GM12878 (cell line): ENCODE measurements around the gene ANKRD1. TPM values are rescaled to one million over a fixed set of nuclear protein-coding genes. Genes with fewer than 3 reads are reported as not detected.

Experiments
- ATAC-seq: fragments of 200-7000 bp; cut with Tn5 transposase; 3 replicates; pipeline ENCODE4 v1.9.1; 2020; ENCODE audit warnings: mild to moderate bottlenecking, moderate library complexity
- BruUV-seq: library from RNA; stranded (reverse); fragments of 400-500 nt; replicated peaks from 2 replicates; lab custom pipeline; 2021; lab: Mats Ljungman, UMichigan
- CTCF ChIA-PET: fragments of 300-600 bp; sonication (Branson Sonifier 250); formaldehyde crosslinking; extraction: SDS; loops from one replicate; lab custom pipeline; 2021; ENCODE audit warnings: inconsistent platforms; lab: Yijun Ruan, JAX
- POLR2A ChIA-PET: fragments of 350-600 bp; formaldehyde crosslinking; extraction: SDS; loops from one replicate; lab custom pipeline; 2021; ENCODE audit warnings: inconsistent platforms; lab: Charles Lee
- RAD21 ChIA-PET: fragments of 300-600 bp; sonication (Branson Sonifier 250); formaldehyde crosslinking; loops from one replicate; lab custom pipeline; 2023; ENCODE audit warnings: antibody characterized with exemption; ENCODE audit not compliant: unreplicated experiment; lab: Charles Lee
- SMC1A ChIA-PET: fragments of 300-600 bp; sonication (Branson Sonifier 250); formaldehyde crosslinking; loops from one replicate; lab custom pipeline; 2023; ENCODE audit not compliant: unreplicated experiment, uncharacterized antibody; lab: Charles Lee
- DNase-seq: peaks from one replicate; pipeline ENCODE4 v3.0.0-alpha.2; 2011; ENCODE audit warnings: low read depth, low spot score
- FAIRE-seq: peaks from 3 replicates; lab custom pipeline; 2011; peaks lifted over from hg19 to GRCh38; lab: Jason Lieb, UNC
- H2AFZ ChIP-seq: 2 replicates; pipeline ENCODE4 v1.6.0; 2011; ENCODE audit warnings: low read depth, low read length, control low read depth; ENCODE audit not compliant: control insufficient read depth
- H3K27ac ChIP-seq: 2 replicates; pipeline ENCODE4 v1.5.1; 2011; ENCODE audit warnings: control low read depth; ENCODE audit not compliant: control insufficient read depth, insufficient read depth
- H3K27me3 ChIP-seq, 2 experiments: replicated peaks in 1 of 2; 2 replicates each; pipeline versions ENCODE4 v1.6.0 to v1.6.1; 2011; ENCODE audit warnings: low read length in 1 of 2; ENCODE audit not compliant: control insufficient read depth in 2 of 2, insufficient read depth in 2 of 2
- H3K36me3 ChIP-seq, 2 experiments: 2 replicates each; pipeline ENCODE4 v1.5.1; 2011; ENCODE audit warnings: low read length in 1 of 2; ENCODE audit not compliant: control insufficient read depth in 2 of 2, insufficient read depth in 2 of 2
- H3K4me1 ChIP-seq: 2 replicates; pipeline ENCODE4 v1.6.1; 2011; ENCODE audit warnings: mild to moderate bottlenecking, low read length, moderate library complexity, mixed read lengths; ENCODE audit not compliant: control insufficient read depth, insufficient read depth
- H3K4me2 ChIP-seq: 2 replicates; pipeline ENCODE4 v1.6.0; 2011; ENCODE audit warnings: control low read depth; ENCODE audit not compliant: control insufficient read depth, insufficient read depth
- H3K4me3 ChIP-seq: fragments of 200-600 bp; sonication (generic); 2 replicates; pipeline ENCODE4 v1.5.1; 2016
- H3K79me2 ChIP-seq: 2 replicates; pipeline ENCODE4 v1.6.0; 2011; ENCODE audit warnings: low read length; ENCODE audit not compliant: control insufficient read depth, insufficient read depth
- H3K9ac ChIP-seq: 2 replicates; pipeline ENCODE4 v1.8.0; 2011; ENCODE audit warnings: low read length, control low read depth, mixed read lengths; ENCODE audit not compliant: control insufficient read depth, insufficient read depth
- H3K9me3 ChIP-seq: replicated peaks from 3 replicates; pipeline ENCODE4 v1.5.1; 2011; ENCODE audit warnings: mild to moderate bottlenecking, low read length; ENCODE audit not compliant: control insufficient read depth, insufficient read depth
- H4K20me1 ChIP-seq: 2 replicates; pipeline ENCODE4 v1.6.0; 2011; ENCODE audit not compliant: control insufficient read depth, insufficient read depth
- ATF3 ChIP-seq: IDR thresholded peaks from 2 replicates; pipeline ENCODE4 v1.6.1; 2011; ENCODE audit warnings: low read depth, mild to moderate bottlenecking, low read length, moderate library complexity, borderline replicate concordance; ENCODE audit errors: extremely low read depth
- BCL11A ChIP-seq: IDR thresholded peaks from 2 replicates; pipeline ENCODE4 v1.6.1; 2011; ENCODE audit warnings: low read depth, low read length
- CBX5 ChIP-seq: sonication (generic); IDR thresholded peaks from 2 replicates; pipeline ENCODE4 v1.6.1; 2016; ENCODE audit warnings: low read depth, moderate library complexity, mild to moderate bottlenecking, inconsistent platforms
- CTCF ChIP-seq, 3 experiments: IDR thresholded peaks in 2 of 3; conservative IDR thresholded peaks in 1 of 3; 2 replicates each; pipeline ENCODE4 v1.5.1; 2011; ENCODE audit warnings: low read depth in 3 of 3, low read length in 3 of 3, mild to moderate bottlenecking in 3 of 3, control low read depth in 2 of 3, moderate library complexity in 2 of 3, inconsistent platforms in 1 of 3, mixed read lengths in 1 of 3; ENCODE audit not compliant: control insufficient read depth in 2 of 3, insufficient read depth in 1 of 3; ENCODE audit errors: extremely low read depth in 1 of 3
- EGR1 ChIP-seq, 2 experiments: IDR thresholded peaks; 1 replicate in 1 of 2; 2 replicates in 1 of 2; pipeline ENCODE4 v1.6.1; 2011 to 2012; ENCODE audit warnings: low read depth in 2 of 2, low read length in 2 of 2, borderline replicate concordance in 1 of 2, mild to moderate bottlenecking in 1 of 2, moderate library complexity in 1 of 2
- IRF5 ChIP-seq: fragments of 450-650 bp; IDR thresholded peaks from 2 replicates; pipeline ENCODE4 v1.6.1; 2017; ENCODE audit warnings: borderline replicate concordance
- MEF2A ChIP-seq: IDR thresholded peaks from 2 replicates; pipeline ENCODE4 v1.6.1; 2011; ENCODE audit warnings: low read depth, mild to moderate bottlenecking, low read length, moderate library complexity; ENCODE audit not compliant: insufficient read depth
- MEF2B ChIP-seq: fragments of 450-650 bp; IDR thresholded peaks from 2 replicates; pipeline ENCODE4 v1.6.1; 2018; ENCODE audit warnings: mild to moderate bottlenecking, moderate library complexity; ENCODE audit not compliant: partially characterized antibody, poor library complexity, severe bottlenecking
- RAD21 ChIP-seq: IDR thresholded peaks from 2 replicates; pipeline ENCODE4 v1.6.1; 2011; ENCODE audit warnings: mild to moderate bottlenecking, low read depth, low read length, moderate library complexity; ENCODE audit not compliant: insufficient read depth
- SMARCA5 ChIP-seq: fragments of 450-650 bp; IDR thresholded peaks from 2 replicates; pipeline ENCODE4 v1.6.1; 2017; ENCODE audit warnings: mild to moderate bottlenecking
- SP1 ChIP-seq: IDR thresholded peaks from one replicate; pipeline ENCODE4 v1.6.1; 2011; ENCODE audit warnings: low read depth, low read length
- ZNF384 ChIP-seq: IDR thresholded peaks from 2 replicates; pipeline ENCODE4 v1.6.1; 2012; ENCODE audit warnings: low read depth, mild to moderate bottlenecking, low read length, improper control_type of control experiment, borderline replicate concordance
- WGBS: methylation state at CpG from one replicate; pipeline ENCODE4 v1.1.6; 2016; ENCODE audit warnings: low lambda C conversion rate; ENCODE audit not compliant: insufficient replicate concordance, insufficient coverage; ENCODE audit errors: missing lambda C conversion rate; 5-methylcytosine and 5-hydroxymethylcytosine counted together
- in situ Hi-C: fragments of 300-500 bp; cut with MboI; formaldehyde crosslinking; loops from 9 replicates; pipeline ENCODE4 v1.14.3; 2018; ENCODE audit warnings: mixed read lengths
- intact Hi-C: fragments of 100-400 bp; cut with micrococcal nuclease; formaldehyde crosslinking; loops from one replicate; pipeline ENCODE4 v1.14.2; 2022; ENCODE audit not compliant: unreplicated experiment
- polyA plus RNA-seq, 11 experiments: library from polyadenylated mRNA; depleted of rRNA in 4 of 11; unstranded in 6 of 11; stranded (reverse) in 5 of 11; fragments of >200 nt; fragmentation: Nextera tagmentation in 4 of 11; fragmentation: Illumina TruSeq in 1 of 11; extraction: Ambion mirVana in 4 of 11; extraction: Trizol in 1 of 11; gene quantifications; 1 replicate in 1 of 11; 2 replicates in 10 of 11; pipeline versions ENCODE4 v1.2.1 to v1.2.3, GENCODE V29; 2011 to 2016; ENCODE audit warnings: inconsistent platforms in 2 of 11, missing spikeins in 2 of 11, low read depth in 1 of 11
- total RNA-seq, 4 experiments: library from RNA; depleted of rRNA in 3 of 4; stranded (reverse); fragments of >200 nt in 3 of 4; fragmentation: Illumina TruSeq in 1 of 4; extraction: Trizol in 1 of 4; gene quantifications; 2 replicates each; pipeline versions ENCODE4 v1.2.1 to v1.2.3, GENCODE V29; 2013 to 2021

ANKRD1 gene
- total and polyA plus RNA-seq, 10 of the 15 experiments (the other 5 are each of a cell fraction or from before 2014, with no cell fraction given): not detected

DNA sequence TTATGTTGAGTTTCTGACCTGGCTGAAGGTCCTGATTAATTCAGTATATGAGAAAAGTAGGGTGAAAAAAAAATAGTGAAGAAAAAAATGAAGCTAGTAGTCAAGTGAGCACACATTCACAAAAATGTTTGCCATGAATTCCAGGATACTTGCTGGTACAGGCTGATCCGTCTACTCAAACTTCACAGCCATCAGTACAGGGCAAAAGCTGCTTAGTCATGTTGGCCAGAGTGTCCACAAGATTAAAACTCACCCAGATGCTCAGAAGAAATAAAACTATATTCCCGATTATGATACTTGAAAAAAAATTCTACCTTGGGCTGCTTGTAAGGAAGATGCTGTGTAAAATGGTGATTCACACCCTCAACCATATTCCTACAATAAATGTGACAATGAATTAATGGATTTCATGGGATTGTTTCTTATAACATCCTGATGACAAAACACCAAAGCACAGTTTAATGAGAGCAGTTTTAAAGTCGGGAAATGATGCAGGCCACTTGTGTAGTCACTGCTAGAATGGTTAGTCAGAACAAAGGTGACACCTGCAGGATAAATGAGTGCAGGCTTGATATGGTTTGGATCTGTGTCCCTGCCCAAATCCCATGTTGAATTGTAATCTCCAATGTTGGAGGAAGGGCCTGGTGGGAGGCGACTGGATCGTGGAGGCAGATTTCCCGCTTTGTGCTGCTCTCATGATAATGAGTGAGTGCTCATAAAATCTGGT is 49.2 kb upstream of the ANKRD1 start:
- no TSS peak for BruUV-seq
- SMC1A ChIA-PET: interaction anchor here (1.0 to 2.0 kb wide), 5 partner anchors 12 to 78 kb away, joined by 3 to 7 read pairs (median 5); no protein-coding TSS in a partner anchor
- H3K79me2 ChIP-seq: no peaks in the 10 kb centered on the region
- no peaks in the 10 kb centered on the region for H3K36me3 ChIP-seq
- POLR2A ChIA-PET: no interaction called here
- no peaks in the 10 kb centered on the region for H3K9me3 ChIP-seq
- CTCF ChIA-PET: interaction anchor here (0.6 to 1.4 kb wide), 7 partner anchors 18 to 734 kb away, joined by 3 to 4 read pairs (median 3); no protein-coding TSS in a partner anchor
- no peak overlapping the region for H2AFZ ChIP-seq
- in situ Hi-C loops (no loop called here), intact Hi-C loops (no loop called here)
- H3K4me2 ChIP-seq: no peak overlapping the region
- ATAC-seq: no peak
- H4K20me1 ChIP-seq: no peaks in the 10 kb centered on the region
- H3K4me3 ChIP-seq: no peak overlapping the region
- RAD21 ChIA-PET: no interaction called here
- no peaks in the 10 kb centered on the region for H3K4me1 ChIP-seq
- H3K9ac ChIP-seq: no peak overlapping the region
- TF ChIP-seq MEF2A (no peak), SMARCA5 (no peak), SP1 (no peak), EGR1 (IDR thresholded peaks at IDR 0.05; ENCODE audit: borderline replicate concordance in 1 of 2, low read depth in 2 of 2, low read length in 2 of 2) (no peak), BCL11A (no peak), CBX5 (no peak)
- TF ChIP-seq, all 136 proteins: peak for 0
- FAIRE-seq: no peak
- no peak for DNase-seq
- WGBS: 73% methylated on average over 6 of the region's 6 CpGs
- Histone ChIP-seq H3K27me3 (no peaks in the 10 kb centered on the region), H3K27ac (no peak overlapping the region)

DNA sequence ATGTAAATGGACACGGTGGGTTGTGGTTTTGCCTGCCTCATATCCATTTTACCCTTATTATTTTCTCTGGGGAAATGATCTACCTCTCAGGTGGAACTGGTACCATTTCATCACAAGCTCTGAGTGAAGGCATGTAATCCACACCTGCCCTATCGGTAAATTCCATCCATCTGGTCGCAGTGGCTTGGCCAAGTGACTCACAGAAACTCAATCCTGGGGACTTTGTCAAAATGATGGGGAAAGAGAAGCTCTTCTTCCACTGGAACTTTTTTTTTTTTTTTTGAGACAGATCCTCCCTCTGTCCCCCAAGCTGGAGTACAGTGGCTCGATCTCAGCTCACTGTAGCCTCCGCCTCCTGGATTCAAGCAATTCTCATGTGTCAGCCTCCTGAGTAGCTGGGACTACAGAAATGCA is 48.2 kb upstream of the ANKRD1 start:
- SMC1A ChIA-PET: interaction anchor here (0.9 to 2.0 kb wide), 7 partner anchors 9 to 77 kb away, joined by 3 to 7 read pairs (median 3); no protein-coding TSS in a partner anchor
- no peak overlapping the region for H3K9ac ChIP-seq
- RAD21 ChIA-PET: no interaction called here
- TF ChIP-seq MEF2B (no peak), RAD21 (no peak), ZNF384 (no peak), ATF3 (no peak), IRF5 (no peak), CTCF (IDR thresholded peaks at IDR 0.05 in 2 of 3, conservative IDR thresholded peaks at IDR 0.05 in 1 of 3; ENCODE audit: control insufficient read depth in 2 of 3, extremely low read depth in 1 of 3, insufficient read depth in 1 of 3, low read depth in 3 of 3, low read length in 3 of 3) (no peak)

More for the DNA sequence above, 48.2 kb upstream of the ANKRD1 start:
- no peak for DNase-seq
- 42% methylated on average over 5 of the region's 5 CpGs for WGBS
- no peaks in the 10 kb centered on the region for H3K79me2 ChIP-seq
- intact Hi-C loops (no loop called here), in situ Hi-C loops (no loop called here)
- no peaks in the 10 kb centered on the region for H3K9me3 ChIP-seq
- H3K36me3 ChIP-seq: no peaks in the 10 kb centered on the region
- H3K4me3 ChIP-seq: no peak overlapping the region
- no peak overlapping the region for H3K27ac ChIP-seq
- ATAC-seq: no peak
- FAIRE-seq: no peak
- POLR2A ChIA-PET: no interaction called here
- H3K4me2 ChIP-seq: no peak overlapping the region
- CTCF ChIA-PET: interaction anchor here (0.5 to 1.4 kb wide), 8 partner anchors 17 to 733 kb away, joined by 3 to 4 read pairs (median 3); no protein-coding TSS in a partner anchor
- H3K4me1 ChIP-seq: no peaks in the 10 kb centered on the region
- H2AFZ ChIP-seq: no peak overlapping the region
- no TSS peak for BruUV-seq
- no peaks in the 10 kb centered on the region for H4K20me1 ChIP-seq
- no peaks in the 10 kb centered on the region for H3K27me3 ChIP-seq
